Chondrocyte (in vitro differentiated cells): ENCODE results near the gene CAPN12. TPM values are rescaled to one million over a fixed set of nuclear protein-coding genes. Genes with fewer than 3 reads are reported as not detected.
A peak's percentile ranks its signal among the peaks of the same experiment; 100 is the strongest.
"Not testable (repeated sequence)": the region's sequence is repeated elsewhere in the genome, so short reads cannot be mapped to it uniquely, and the experiment has no call there.

Experiments used
- DNase-seq: peaks from one replicate; pipeline ENCODE4 v3.0.0; 2021; ENCODE audit warnings: mixed read lengths, low spot score
- H3K27ac Mint-ChIP-seq: one replicate; pipeline ENCODE4 v1.8.0; 2021; ENCODE audit warnings: mild to moderate bottlenecking, moderate library complexity, mixed read lengths; ENCODE audit not compliant: unreplicated experiment
- H3K27me3 Mint-ChIP-seq: 2 replicates; pipeline ENCODE4 v1.8.0; 2021; ENCODE audit warnings: low read depth, mixed read lengths
- H3K36me3 Mint-ChIP-seq: 2 replicates; pipeline ENCODE4 v1.8.0; 2021; ENCODE audit warnings: low read depth, mixed read lengths
- H3K4me1 Mint-ChIP-seq: 2 replicates; pipeline ENCODE4 v1.8.0; 2021; ENCODE audit warnings: low read depth, mild to moderate bottlenecking, mixed read lengths
- H3K4me3 Mint-ChIP-seq: one replicate; pipeline ENCODE4 v1.8.0; 2021; ENCODE audit warnings: mild to moderate bottlenecking, moderate library complexity, mixed read lengths; ENCODE audit not compliant: unreplicated experiment
- H3K9me3 Mint-ChIP-seq: 2 replicates; pipeline ENCODE4 v1.8.0; 2021; ENCODE audit warnings: low read depth, mixed read lengths
- long read RNA-seq: library from polyadenylated mRNA; stranded (forward); transcript quantifications from one replicate; pipeline ENCODE4 v2.0.0, GENCODE V29; 2021
- total RNA-seq: library from RNA; stranded (reverse); gene quantifications from 3 replicates; pipeline ENCODE4 v1.2.1, GENCODE V29; 2021
- TF ChIP-seq, protein P1 (sequence below): fragments of 200-600 bp; sonication (generic); IDR thresholded peaks from 2 replicates; pipeline ENCODE4 v1.5.0; 2021; ENCODE audit warnings: antibody characterized with exemption, mild to moderate bottlenecking, moderate library complexity

Gene CAPN12, protein sequence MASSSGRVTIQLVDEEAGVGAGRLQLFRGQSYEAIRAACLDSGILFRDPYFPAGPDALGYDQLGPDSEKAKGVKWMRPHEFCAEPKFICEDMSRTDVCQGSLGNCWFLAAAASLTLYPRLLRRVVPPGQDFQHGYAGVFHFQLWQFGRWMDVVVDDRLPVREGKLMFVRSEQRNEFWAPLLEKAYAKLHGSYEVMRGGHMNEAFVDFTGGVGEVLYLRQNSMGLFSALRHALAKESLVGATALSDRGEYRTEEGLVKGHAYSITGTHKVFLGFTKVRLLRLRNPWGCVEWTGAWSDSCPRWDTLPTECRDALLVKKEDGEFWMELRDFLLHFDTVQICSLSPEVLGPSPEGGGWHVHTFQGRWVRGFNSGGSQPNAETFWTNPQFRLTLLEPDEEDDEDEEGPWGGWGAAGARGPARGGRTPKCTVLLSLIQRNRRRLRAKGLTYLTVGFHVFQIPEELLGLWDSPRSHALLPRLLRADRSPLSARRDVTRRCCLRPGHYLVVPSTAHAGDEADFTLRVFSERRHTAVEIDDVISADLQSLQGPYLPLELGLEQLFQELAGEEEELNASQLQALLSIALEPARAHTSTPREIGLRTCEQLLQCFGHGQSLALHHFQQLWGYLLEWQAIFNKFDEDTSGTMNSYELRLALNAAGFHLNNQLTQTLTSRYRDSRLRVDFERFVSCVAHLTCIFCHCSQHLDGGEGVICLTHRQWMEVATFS
- total RNA-seq, result 0.40 to 0.44 TPM (median 0.44 TPM) in 3 replicates
- long read RNA-seq, partial matches to known transcripts, result 0 of 2 reads
- long read RNA-seq, other reads (novel, unspliced or antisense), result 2 of 2 reads

DNA sequence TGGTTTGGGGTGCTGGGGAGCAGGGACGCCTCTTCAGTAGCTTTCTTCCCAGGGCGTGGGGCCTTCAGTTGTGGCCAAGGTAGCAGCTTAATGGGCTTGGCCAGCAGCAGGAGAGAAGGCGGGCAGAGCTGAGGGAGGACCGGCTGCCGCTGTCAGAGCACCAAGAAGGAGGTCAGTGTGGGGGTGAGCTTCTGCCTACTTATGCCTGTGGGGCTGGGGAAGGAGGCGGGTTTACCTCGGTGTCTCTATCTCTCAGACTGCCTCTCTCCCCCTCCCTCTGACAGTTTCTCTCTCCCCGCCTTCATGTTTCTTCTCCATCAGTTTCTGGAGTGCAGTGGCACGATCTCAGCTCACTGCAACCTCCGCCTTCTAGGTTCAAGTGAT lies at the start of gene CAPN12:
TSS of gene CAPN12 (minus strand) at position 177 of the 384 bp plus-strand sequence. CDS start 309 bp downstream, outside the sequence.
- H3K4me1 Mint-ChIP-seq, result no peaks in the 10 kb centered on the region
- TF ChIP-seq, protein P1, sequence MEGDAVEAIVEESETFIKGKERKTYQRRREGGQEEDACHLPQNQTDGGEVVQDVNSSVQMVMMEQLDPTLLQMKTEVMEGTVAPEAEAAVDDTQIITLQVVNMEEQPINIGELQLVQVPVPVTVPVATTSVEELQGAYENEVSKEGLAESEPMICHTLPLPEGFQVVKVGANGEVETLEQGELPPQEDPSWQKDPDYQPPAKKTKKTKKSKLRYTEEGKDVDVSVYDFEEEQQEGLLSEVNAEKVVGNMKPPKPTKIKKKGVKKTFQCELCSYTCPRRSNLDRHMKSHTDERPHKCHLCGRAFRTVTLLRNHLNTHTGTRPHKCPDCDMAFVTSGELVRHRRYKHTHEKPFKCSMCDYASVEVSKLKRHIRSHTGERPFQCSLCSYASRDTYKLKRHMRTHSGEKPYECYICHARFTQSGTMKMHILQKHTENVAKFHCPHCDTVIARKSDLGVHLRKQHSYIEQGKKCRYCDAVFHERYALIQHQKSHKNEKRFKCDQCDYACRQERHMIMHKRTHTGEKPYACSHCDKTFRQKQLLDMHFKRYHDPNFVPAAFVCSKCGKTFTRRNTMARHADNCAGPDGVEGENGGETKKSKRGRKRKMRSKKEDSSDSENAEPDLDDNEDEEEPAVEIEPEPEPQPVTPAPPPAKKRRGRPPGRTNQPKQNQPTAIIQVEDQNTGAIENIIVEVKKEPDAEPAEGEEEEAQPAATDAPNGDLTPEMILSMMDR, result no peak
- H3K27ac Mint-ChIP-seq, result peak within 1 kb of the TSS; percentile 8
- no peaks in the 10 kb centered on the region for H3K27me3 Mint-ChIP-seq
- DNase-seq, result peak; percentile 48
- no peaks in the 10 kb centered on the region for H3K9me3 Mint-ChIP-seq
- no peak within 1 kb of the TSS for H3K4me3 Mint-ChIP-seq
- no peaks in the 10 kb centered on the region for H3K36me3 Mint-ChIP-seq

DNA sequence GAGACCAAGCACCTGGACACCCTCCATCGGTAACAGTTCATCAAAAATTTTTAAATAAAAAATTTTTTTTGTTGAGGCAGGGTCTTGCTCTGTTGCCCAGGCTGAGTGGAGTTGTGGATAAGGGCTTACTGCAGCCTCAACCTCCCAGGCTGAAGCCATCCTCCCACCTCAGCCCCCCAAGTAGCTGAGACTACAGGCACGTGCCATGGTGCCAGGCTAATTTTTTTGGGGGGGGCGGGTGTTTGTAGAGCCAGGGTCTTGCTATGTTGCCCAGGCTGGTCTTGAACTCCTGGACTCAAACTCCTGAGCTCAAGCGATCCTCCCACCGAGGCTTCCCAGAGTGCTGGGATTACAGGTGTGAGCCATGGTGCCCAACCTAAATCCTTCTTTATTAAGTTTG lies 49.4 kb upstream of the CAPN12 start:
- Mint-ChIP-seq H3K9me3 (peaks cover 3% of the 10 kb centered on the region), H3K4me1 (peaks cover 12% of the 10 kb centered on the region), H3K36me3 (no peaks in the 10 kb centered on the region), H3K27me3 (no peaks in the 10 kb centered on the region), H3K4me3 (no peak overlapping the region), H3K27ac (no peak overlapping the region)
- no peak for DNase-seq
- TF ChIP-seq, protein P1, result no peak

DNA sequence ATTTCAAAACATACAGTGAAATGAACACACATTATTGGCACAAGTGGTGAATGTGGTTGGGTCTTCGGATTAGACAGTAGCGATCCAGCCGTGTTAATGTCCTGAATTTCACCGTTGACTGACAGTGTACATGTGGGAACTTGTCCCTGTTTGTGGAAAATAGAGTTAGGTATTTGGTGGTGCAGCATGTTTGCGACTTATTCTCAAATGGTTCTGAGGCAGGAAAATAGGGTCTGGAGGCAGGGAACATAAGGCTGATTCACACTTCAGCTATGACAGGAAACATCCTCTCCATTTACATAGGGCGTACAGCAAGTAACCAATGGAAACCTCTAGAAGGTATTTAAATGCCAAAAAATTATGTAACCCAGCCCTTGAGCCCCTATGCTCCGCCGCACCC lies 48.9 kb upstream of the CAPN12 start:
- Mint-ChIP-seq H3K27me3 (no peaks in the 10 kb centered on the region), H3K36me3 (no peaks in the 10 kb centered on the region), H3K4me3 (no peak overlapping the region), H3K27ac (peak overlapping the region; percentile 78), H3K9me3 (peaks cover 3% of the 10 kb centered on the region), H3K4me1 (peaks cover 12% of the 10 kb centered on the region)
- TF ChIP-seq, protein P1, result no peak
- DNase-seq, result no peak

DNA sequence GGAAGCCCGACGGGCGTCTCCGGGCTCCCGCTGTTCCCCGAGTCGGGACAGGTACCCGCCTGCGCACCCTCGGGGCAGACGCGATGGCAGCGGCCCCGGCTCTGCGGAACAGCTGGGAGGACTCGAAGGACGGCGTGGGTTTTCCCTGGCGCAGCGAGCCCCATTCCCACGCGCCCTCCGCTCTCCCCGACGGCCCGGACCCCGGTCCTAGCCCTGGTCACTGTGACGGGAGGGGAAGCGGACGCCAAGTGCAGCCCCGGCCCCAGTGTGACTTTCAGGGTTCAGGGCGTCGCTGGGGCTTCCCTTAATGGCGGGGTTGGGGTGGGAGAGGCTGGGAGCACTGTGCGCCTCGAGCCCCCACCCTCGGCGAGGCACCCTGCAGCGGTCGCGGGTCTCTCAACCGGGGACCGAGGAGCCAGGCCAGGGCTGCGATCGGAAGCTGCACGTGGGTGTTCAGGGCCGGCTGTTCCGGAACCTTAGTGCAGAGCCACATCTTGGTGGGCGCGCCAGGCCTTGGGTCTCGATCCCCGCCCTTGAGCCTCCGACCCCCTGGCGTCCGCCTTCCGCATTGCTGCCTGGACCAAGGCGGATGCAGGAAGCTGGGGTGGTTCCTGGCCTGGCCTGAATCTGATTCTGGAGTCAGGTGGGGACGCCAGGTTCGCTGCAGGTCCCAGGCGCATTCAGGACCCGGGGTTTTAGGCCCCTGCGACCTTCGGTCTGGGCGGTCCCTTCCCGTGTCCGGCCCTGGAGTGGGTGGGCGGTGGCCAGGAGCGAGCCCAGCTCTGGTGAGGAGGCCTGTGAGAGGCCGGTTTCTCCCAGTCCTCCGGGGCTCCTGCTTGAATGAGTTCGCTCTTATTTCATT lies 48.2 kb upstream of the CAPN12 start:
- peak overlapping the region; percentile 78 for H3K27ac Mint-ChIP-seq
- DNase-seq, result no peak

DNA sequence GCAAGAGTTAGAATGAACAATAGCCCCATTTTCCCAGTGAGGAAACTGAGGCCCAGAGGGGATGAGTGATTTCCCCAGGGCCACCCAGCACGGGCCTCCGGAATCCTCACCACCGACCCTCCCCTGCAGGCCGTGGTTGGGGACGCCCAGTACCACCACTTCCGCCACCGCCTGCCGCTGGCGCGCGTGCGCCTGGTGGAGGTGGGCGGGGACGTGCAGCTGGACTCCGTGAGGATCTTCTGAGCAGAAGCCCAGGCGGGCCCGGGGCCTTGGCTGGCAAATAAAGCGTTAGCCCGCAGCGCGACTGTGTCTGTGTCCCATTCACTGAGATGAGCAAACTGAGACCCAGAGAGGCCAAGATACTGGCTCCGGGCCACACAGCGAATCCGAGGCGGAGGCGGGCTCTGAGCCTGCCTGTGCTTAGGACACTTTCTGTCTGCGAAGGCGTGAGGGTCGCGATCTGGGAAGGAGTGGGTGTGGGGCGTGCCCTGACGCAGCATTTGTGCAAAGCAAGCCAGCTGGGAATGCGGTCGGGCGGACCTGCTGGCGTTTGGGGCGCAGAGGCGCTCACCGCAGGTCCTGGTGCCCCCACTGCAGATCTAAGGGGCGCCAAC lies 47.3 kb upstream of the CAPN12 start:
- H3K9me3 Mint-ChIP-seq, H3K27ac Mint-ChIP-seq, H3K27me3 Mint-ChIP-seq, H3K36me3 Mint-ChIP-seq, H3K4me3 Mint-ChIP-seq, DNase-seq: not testable (repeated sequence)
- peaks cover 12% of the 10 kb centered on the region for H3K4me1 Mint-ChIP-seq

More for the DNA sequence above, 48.2 kb upstream of the CAPN12 start:
- no peaks in the 10 kb centered on the region for H3K27me3 Mint-ChIP-seq
- no peaks in the 10 kb centered on the region for H3K36me3 Mint-ChIP-seq
- no peak overlapping the region for H3K4me3 Mint-ChIP-seq
- peaks cover 3% of the 10 kb centered on the region for H3K9me3 Mint-ChIP-seq
- TF ChIP-seq, protein P1, result no peak
- peaks cover 12% of the 10 kb centered on the region for H3K4me1 Mint-ChIP-seq

DNA sequence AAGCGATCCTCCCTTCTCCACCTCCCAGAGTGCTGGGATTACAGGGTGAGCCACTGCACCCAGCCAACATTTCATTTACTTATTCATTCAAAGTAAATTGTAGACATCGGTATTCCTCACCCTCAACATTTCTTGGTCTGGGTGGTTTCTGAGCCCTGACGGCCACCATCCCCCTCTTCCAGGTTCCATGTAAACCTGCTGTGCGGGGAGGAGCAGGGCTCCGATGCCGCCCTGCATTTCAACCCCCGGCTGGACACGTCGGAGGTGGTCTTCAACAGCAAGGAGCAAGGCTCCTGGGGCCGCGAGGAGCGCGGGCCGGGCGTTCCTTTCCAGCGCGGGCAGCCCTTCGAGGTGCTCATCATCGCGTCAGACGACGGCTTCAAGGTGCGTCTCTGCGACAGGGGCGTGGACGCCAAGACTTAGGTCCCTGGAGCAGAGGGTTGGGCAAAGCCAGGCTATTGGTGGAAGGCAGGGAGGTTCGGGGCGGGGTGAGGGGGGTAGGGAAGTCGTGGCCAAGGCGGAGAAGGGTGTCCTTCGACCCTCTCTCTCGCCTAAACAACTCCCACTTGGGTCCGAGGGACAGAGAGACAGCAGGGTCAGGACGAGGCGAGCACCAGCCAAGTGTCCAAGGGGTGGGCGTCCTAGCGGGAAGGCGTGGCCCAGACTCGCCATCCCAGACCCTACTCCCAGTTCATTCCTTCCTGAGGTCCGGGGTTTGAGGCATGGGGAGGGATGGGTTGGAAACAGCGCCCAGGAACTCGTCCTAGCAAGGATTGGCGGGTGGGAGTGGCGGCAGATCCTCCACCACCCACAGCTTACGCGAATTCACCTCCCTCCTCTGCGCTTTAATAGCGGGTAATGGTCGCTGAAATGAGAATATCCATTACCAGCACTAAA lies 46.5 kb upstream of the CAPN12 start:
- not testable (repeated sequence) for DNase-seq, H3K4me3 Mint-ChIP-seq, H3K9me3 Mint-ChIP-seq, H3K36me3 Mint-ChIP-seq, H3K27me3 Mint-ChIP-seq, H3K27ac Mint-ChIP-seq
- peaks cover 12% of the 10 kb centered on the region for H3K4me1 Mint-ChIP-seq
